HEK293 (cell line): ENCODE measurements around the gene C5orf46.
A peak's percentile ranks its signal among the peaks of the same experiment; 100 is the strongest.

Experiments used
- ZNF555 ChIP-seq: fragments of 450-650 bp; formaldehyde crosslinking; conservative IDR thresholded peaks from 2 replicates; pipeline ENCODE4 v1.5.1; 2017; ENCODE audit warnings: missing biosample characterization, mild to moderate bottlenecking, missing genetic modification characterization, inconsistent platforms
- TF ChIP-seq, protein P1 (sequence below): fragments of 450-650 bp; formaldehyde crosslinking; IDR thresholded peaks from 2 replicates; pipeline ENCODE4 v1.5.1; 2016; ENCODE audit warnings: missing biosample characterization, missing genetic modification characterization

DNA sequence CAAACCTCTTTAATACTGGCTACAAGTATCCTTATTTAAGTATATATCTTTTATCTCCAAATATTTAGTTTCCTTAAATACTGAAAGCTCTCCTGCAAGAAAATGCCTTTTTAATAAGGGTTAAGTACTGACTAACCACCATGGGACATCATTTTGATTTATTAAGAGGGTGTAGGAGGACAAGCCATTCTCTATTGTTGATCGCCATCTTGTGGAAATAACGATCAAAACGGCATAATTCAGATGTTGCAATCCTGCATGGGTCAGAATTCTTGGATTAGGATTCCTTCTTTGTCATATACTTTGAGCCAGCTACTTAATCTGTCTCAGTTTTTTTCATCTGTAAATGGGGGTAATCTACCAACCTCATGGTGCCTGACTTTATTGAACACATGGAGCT is 28.7 kb upstream of the C5orf46 start:
- TF ChIP-seq, protein P1, sequence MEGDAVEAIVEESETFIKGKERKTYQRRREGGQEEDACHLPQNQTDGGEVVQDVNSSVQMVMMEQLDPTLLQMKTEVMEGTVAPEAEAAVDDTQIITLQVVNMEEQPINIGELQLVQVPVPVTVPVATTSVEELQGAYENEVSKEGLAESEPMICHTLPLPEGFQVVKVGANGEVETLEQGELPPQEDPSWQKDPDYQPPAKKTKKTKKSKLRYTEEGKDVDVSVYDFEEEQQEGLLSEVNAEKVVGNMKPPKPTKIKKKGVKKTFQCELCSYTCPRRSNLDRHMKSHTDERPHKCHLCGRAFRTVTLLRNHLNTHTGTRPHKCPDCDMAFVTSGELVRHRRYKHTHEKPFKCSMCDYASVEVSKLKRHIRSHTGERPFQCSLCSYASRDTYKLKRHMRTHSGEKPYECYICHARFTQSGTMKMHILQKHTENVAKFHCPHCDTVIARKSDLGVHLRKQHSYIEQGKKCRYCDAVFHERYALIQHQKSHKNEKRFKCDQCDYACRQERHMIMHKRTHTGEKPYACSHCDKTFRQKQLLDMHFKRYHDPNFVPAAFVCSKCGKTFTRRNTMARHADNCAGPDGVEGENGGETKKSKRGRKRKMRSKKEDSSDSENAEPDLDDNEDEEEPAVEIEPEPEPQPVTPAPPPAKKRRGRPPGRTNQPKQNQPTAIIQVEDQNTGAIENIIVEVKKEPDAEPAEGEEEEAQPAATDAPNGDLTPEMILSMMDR: peak; percentile 39; the same call in 1 of the 2 replicates
- TF ChIP-seq ZNF555 (tag by site-specific recombination): no peak
